ENCODE measurements around the gene FNDC10.

DNA sequence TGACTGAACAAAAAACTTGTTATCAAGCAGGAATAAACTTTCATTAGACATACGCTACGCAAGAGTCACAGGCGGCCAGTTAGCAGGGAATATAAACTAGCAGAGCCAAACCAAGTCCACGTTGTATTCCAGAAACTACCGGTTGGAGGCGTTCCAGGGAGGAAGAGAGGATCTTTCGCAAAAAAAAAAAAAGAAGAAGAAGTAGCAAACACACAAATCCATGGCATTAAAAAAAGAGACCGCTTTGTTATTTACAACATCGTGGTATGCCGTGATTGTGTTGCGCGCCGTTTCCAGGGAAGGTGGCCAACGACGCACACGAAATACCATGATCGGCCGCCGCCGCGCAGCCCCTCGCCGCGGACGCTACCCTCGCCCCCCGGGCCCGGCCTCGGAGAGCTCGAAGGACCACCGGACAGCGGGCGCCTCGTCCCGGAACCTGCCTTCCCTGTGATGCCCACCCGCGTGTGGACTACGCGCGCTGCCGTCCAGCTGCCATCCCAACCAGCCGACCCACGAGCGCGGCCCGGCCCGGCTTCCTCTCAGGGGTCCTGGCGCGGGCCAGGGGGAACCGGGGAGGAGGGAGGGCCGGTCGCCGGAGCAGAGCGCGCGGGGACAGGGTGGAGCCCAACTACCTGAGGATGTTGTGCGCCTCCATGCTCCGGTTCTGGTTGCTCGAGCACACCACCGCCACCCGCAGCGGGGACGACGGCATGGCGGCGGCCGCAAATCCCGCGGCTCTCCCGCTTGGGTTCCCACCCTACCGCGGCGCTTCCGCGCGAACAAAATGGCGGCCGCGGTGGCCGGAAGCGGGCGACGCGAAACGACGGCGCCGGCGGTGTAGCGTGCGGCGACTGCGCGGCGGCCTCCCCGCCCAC lies 25.9 kb downstream of the FNDC10 start:
- TF ChIP-seq POLR2A (IDR thresholded peaks at IDR 0.05; ENCODE audit: low read length) = no peak
- TF ChIP-seq GATA1 (IDR thresholded peaks at IDR 0.05; ENCODE audit: low read depth, low read length) = no peak

All from erythroblast (primary cell).